ENCODE measurements around the gene PPM1H.

PPM1H gene

GRCh38 chr12:62781136-62781880 lies 153.6 kb downstream of the PPM1H start:
- no peak for TF ChIP-seq YY1 (IDR thresholded peaks at IDR 0.05; ENCODE audit: low read depth)
- TF ChIP-seq CEBPB (IDR thresholded peaks at IDR 0.05) = no peak
- TF ChIP-seq EP300 (IDR thresholded peaks at IDR 0.05; ENCODE audit: borderline replicate concordance) = no peak
- TF ChIP-seq TAF1 (IDR thresholded peaks at IDR 0.05; ENCODE audit: low read depth) = no peak
- no peak for TF ChIP-seq RAD21 (IDR thresholded peaks at IDR 0.05; ENCODE audit: low read depth)
- no peak for TF ChIP-seq REST (IDR thresholded peaks at IDR 0.05; ENCODE audit: low read depth)
- TF ChIP-seq, protein P1, sequence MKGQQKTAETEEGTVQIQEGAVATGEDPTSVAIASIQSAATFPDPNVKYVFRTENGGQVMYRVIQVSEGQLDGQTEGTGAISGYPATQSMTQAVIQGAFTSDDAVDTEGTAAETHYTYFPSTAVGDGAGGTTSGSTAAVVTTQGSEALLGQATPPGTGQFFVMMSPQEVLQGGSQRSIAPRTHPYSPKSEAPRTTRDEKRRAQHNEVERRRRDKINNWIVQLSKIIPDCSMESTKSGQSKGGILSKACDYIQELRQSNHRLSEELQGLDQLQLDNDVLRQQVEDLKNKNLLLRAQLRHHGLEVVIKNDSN (IDR thresholded peaks at IDR 0.05) = no peak
- TF ChIP-seq ZBTB7A (IDR thresholded peaks at IDR 0.05; ENCODE audit: low read depth) = no peak
- TF ChIP-seq, protein P2, sequence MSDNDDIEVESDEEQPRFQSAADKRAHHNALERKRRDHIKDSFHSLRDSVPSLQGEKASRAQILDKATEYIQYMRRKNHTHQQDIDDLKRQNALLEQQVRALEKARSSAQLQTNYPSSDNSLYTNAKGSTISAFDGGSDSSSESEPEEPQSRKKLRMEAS (IDR thresholded peaks at IDR 0.05) = no peak
- no peak for TF ChIP-seq FOXM1 (IDR thresholded peaks at IDR 0.05; ENCODE audit: borderline replicate concordance, low read depth)
- TF ChIP-seq TCF12 (IDR thresholded peaks at IDR 0.05; ENCODE audit: low read depth) = no peak
- no peak for TF ChIP-seq EGR1 (IDR thresholded peaks at IDR 0.05)
- TF ChIP-seq NFIC (IDR thresholded peaks at IDR 0.05) = no peak
- TF ChIP-seq CREB1 (IDR thresholded peaks at IDR 0.05; ENCODE audit: low read depth) = no peak
- no peak for TF ChIP-seq TEAD4 (IDR thresholded peaks at IDR 0.05)

GRCh38 chr12:62779488-62779887 lies 155.5 kb downstream of the PPM1H start:
- TF ChIP-seq REST (IDR thresholded peaks at IDR 0.05; ENCODE audit: low read depth) (no peak), CREB1 (IDR thresholded peaks at IDR 0.05; ENCODE audit: low read depth) (no peak), EP300 (IDR thresholded peaks at IDR 0.05; ENCODE audit: borderline replicate concordance) (no peak), EGR1 (IDR thresholded peaks at IDR 0.05) (no peak), TEAD4 (IDR thresholded peaks at IDR 0.05) (no peak), ZBTB7A (IDR thresholded peaks at IDR 0.05; ENCODE audit: low read depth) (no peak), RAD21 (IDR thresholded peaks at IDR 0.05; ENCODE audit: low read depth) (no peak), CEBPB (IDR thresholded peaks at IDR 0.05) (no peak), NFIC (IDR thresholded peaks at IDR 0.05) (no peak), TCF12 (IDR thresholded peaks at IDR 0.05; ENCODE audit: low read depth) (no peak), FOXM1 (IDR thresholded peaks at IDR 0.05; ENCODE audit: borderline replicate concordance, low read depth) (no peak), TAF1 (IDR thresholded peaks at IDR 0.05; ENCODE audit: low read depth) (no peak), YY1 (IDR thresholded peaks at IDR 0.05; ENCODE audit: low read depth) (no peak)
- TF ChIP-seq, protein P2 (IDR thresholded peaks at IDR 0.05) = no peak
- TF ChIP-seq, protein P1 (IDR thresholded peaks at IDR 0.05) = no peak

GRCh38 chr12:62778187-62778586 lies 156.8 kb downstream of the PPM1H start:
- TF ChIP-seq TAF1 (IDR thresholded peaks at IDR 0.05; ENCODE audit: low read depth) = no peak
- no peak for TF ChIP-seq TCF12 (IDR thresholded peaks at IDR 0.05; ENCODE audit: low read depth)
- TF ChIP-seq RAD21 (IDR thresholded peaks at IDR 0.05; ENCODE audit: low read depth) = no peak
- no peak for TF ChIP-seq TEAD4 (IDR thresholded peaks at IDR 0.05)
- TF ChIP-seq ZBTB7A (IDR thresholded peaks at IDR 0.05; ENCODE audit: low read depth) = no peak
- no peak for TF ChIP-seq CREB1 (IDR thresholded peaks at IDR 0.05; ENCODE audit: low read depth)
- TF ChIP-seq EP300 (IDR thresholded peaks at IDR 0.05; ENCODE audit: borderline replicate concordance) = no peak
- no peak for TF ChIP-seq NFIC (IDR thresholded peaks at IDR 0.05)
- TF ChIP-seq EGR1 (IDR thresholded peaks at IDR 0.05) = no peak
- TF ChIP-seq REST (IDR thresholded peaks at IDR 0.05; ENCODE audit: low read depth) = no peak
- TF ChIP-seq YY1 (IDR thresholded peaks at IDR 0.05; ENCODE audit: low read depth) = no peak
- TF ChIP-seq, protein P2 (IDR thresholded peaks at IDR 0.05) = no peak
- TF ChIP-seq, protein P1 (IDR thresholded peaks at IDR 0.05) = no peak
- TF ChIP-seq FOXM1 (IDR thresholded peaks at IDR 0.05; ENCODE audit: borderline replicate concordance, low read depth) = no peak
- no peak for TF ChIP-seq CEBPB (IDR thresholded peaks at IDR 0.05)

Data from Ishikawa (cell line).